KG1 (cell line): Measurements from ENCODE around the gene LANCL3.
A peak's percentile ranks its signal among the peaks of the same experiment; 100 is the strongest.

Experiments
- DNase-seq: peaks from one replicate; lab custom pipeline; 2025; lab: John Stamatoyannopoulos, UW

LANCL3 gene

DNA sequence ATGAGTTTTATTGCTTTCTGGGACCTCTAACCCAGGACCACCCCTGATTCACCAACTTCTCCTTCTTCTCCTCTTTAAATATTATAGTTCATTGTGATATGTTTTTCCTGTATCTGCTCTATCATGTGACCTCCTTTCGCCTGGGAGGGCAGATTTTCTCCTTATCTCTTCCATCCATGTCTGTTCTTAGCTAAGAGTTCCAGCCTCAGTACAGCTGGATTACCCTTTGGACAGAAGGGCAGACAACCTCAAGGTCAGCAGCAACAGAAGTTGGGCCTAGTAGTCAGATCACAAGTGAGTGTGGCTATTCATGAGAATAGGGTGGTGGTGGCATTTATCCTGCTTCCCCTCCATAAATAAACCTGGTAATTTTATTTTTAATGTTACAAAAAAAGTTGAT lies 108.4 kb downstream of the LANCL3 start:
- DNase-seq: no peak

GRCh38 chrX:37684426-37684825 lies 113.0 kb downstream of the LANCL3 start:
- DNase-seq: no peak

DNA sequence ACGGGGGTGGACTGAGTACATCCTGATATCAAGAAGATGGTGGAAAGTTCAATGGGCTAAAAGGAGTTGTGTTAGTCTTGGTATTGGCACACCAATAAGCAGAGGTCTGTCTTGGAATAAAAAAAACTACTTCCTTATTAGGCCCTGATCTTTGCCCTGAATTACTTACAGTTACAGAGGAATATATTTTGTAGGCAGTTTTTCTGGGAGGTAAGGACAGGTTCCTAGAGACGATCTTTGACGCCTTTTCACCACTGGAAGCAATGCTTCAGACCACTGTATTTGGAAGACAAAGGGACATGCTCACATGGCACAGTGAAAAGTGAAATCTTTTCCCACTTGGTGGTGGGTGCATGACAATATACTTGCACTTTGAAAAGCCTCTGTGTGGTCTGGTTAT lies 113.5 kb downstream of the LANCL3 start:
- DNase-seq: no peak

GRCh38 chrX:37685381-37686359 lies 114.2 kb downstream of the LANCL3 start, which contains the start of gene XK:
Gene XK, plus strand, starts transcription at chrX:37685791. Its CDS starts 171 bp downstream, at chrX:37685962.
- DNase-seq: peak; percentile 20

DNA sequence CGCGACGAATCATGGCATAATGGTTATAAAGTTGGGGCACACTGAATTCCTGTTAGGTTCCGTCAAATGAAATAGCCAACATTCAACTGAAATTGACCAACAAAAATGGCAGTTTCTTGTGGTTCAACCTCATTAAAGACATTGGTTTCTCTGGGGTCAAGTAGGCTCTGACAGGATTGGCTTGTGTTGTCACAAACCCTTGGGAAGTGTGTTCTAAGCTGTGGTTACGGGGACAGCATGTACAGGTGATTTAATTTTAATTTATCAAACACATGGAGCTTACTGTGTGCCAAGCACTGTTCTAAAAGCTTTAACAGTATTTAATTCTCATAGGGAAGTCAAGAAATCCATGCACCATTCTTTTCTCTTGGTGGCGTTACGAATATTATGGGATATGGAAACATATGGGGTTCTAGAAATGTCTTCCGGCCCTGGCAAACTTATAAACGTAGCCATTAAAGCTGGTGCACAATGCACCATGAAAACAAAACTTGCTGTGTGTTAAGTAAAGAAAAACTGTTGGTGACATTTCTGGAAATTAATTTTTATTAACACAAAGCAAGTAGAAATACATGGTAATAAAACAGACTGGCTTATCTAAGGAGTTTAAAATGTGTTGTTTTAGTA lies 115.0 kb downstream of the LANCL3 start:
- no peak for DNase-seq

DNA sequence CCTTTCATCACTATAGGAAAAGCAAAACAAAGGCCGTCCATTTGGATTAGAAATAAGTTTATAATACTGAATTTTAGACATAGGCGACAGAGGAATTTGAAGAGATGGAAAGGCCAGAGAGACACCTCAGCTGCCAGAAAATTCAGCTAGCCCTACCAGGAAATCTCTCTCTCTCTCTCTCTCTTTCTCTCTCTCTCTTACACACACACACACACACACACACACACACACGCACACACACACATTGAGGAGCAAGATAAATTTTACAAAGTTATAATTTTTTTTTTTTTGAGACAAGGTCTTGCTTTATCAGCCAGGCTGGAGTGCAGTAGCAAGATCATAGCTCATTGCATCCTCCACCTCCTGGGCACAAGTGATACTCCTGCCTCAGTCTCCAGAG lies 115.5 kb downstream of the LANCL3 start:
- DNase-seq: no peak

DNA sequence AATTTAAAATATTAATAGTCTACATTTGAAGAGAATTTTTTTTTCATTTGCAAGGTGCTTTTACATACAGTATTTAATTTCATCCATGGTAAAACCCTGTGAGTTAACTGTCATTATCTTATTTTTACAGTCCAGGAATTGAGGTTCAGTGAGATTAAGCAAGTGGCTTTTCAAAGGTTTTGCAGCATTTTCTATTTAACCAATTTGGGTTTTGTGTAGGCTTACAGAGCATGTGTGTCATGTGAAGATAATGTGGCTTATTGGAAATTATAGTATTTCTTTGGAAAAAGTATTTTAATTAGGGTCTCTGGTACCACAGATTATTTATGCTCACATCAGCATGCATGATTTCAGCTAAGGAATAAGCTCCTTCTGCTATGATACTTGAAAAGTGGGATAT lies 118.7 kb downstream of the LANCL3 start:
- no peak for DNase-seq

DNA sequence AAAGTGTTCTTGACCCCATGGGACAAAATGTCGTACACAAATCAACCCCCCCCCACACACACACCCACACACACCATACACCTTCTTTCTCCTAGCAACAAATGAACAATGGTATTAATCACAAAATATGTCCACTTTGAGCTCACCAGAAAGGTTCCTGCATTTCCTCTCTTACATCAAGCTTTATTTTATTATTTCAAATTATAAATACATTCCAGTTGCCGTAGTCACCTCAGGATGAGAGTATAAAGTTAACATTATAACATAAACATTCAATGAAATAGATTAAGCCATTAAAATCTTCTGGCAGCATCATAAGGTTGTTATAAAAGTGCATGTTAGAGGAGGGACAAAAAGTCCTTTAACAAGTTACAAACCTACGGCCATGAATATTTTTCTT lies 121.5 kb downstream of the LANCL3 start:
- DNase-seq: no peak

DNA sequence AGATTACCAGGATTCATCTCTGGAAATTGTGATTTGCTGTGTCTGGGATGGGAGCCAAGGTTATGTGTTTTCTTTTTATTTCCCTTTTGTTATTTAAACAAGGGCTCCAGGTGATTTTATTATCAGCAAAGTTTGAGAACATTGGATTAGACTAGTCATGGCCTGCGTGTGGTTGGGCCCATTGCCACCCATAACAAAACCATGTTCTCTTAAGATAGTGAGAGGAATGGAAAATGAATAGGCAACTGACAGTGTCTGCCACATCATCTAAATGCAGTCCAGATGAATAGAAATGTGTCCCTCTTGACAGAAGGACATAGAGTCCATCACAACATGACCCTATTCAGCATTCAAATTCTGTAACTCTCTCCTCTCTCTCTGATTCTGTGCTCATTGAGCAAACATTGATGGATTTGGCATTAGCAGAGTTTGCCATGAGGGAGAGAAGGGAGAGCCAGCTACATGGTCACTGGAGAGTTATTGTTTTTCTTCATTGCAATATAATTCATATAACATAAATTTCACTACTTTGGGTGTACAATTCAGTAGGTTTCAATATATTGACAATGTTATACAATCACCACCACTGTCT lies 125.8 kb downstream of the LANCL3 start:
- no peak for DNase-seq

GRCh38 chrX:37701588-37701987 lies 130.1 kb downstream of the LANCL3 start:
- DNase-seq: no peak

- no peak for DNase-seq
These were observed 140.5 kb downstream of the LANCL3 start for GRCh38 chrX:37711991-37712390.

DNA sequence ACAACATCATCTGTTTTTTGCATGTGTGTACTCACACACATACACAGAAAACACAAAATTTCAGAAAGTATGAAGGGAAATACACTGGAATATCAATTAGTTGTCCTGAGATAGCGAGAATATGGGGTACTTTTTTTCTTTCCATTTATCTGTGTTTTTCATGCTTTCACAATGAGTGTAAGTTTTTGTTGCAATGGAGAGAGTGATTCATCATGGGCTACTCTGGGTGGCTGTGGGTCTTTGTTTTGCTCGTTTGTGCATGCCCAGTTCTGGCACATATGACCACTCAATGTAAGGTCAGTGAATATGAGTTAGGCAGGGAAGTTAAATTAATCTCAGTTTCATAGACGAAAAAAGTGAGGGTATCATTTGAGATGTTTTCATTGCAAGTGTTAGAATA lies 141.0 kb downstream of the LANCL3 start:
- no peak for DNase-seq

GRCh38 chrX:37714479-37714878 lies 143.0 kb downstream of the LANCL3 start:
- DNase-seq: no peak

DNA sequence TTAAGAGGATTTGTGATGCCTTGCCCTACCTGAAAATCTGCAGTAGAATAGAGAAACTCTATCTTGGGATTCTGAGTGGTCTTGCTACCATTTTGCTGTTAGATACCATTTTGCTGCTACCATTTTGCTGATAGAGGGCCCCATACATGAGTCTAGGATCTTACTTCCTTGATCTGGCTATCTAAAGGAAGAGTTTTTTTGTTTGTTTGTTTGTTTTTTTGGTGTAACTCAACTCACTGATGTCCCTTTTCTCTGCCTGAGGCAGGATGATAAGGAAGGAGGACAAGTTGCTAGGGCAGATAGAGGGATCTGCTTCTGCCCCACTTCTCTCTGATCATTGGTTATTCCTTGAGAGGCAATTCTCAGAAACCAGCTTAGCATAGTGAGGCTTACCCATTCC lies 145.1 kb downstream of the LANCL3 start:
- no peak for DNase-seq

DNA sequence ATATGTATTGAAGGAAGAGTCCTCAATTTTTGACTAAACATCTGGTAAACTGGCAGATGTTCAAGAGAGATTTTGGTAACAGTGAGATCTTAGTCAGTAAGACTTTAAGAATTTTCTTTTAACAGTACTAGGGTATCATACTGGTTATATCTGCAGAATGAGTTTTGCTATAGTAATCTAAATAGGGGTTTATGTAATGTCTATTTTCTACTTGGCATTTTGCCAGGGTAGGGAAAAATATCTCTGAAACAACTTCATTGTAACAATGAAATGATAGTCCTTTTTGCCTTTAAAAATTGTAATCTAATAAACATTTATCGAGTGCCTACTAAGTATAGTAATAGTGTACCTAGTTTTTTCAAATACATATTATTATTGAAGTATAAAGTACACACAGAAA lies 146.2 kb downstream of the LANCL3 start:
- no peak for DNase-seq

DNA sequence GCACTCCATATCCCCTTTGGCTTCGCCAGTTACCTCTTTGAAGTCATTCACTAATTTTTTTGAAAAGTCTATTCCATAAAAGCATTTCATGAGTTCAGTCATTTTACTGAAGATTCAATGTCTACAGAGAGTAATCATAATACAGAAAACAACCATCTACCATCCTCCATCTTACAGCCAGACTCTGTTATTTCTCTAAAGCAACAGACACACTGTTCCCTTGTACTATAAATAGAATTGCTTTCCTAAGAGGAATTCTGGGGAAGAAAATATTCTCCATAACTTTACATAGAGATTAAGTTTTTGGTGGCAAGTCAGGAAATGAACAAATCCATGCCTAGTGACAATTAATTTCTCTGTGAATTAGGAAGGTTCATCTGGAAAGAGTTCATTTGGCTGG lies 151.1 kb downstream of the LANCL3 start:
- no peak for DNase-seq

- DNase-seq: no peak
These were observed 154.9 kb downstream of the LANCL3 start for GRCh38 chrX:37726346-37726745.
